CD14-positive monocyte (primary cell): ENCODE results near the gene CDK18. TPM values are rescaled to one million over a fixed set of nuclear protein-coding genes. Genes with fewer than 3 reads are reported as not detected.

Source experiments
- DNase-seq, 3 donors: peaks; one replicate each; pipeline ENCODE4 v3.0.0-alpha.2; 2011 to 2022
- H2AFZ ChIP-seq: 2 replicates; pipeline ENCODE4 v1.6.0; 2012; ENCODE audit warnings: mild to moderate bottlenecking, low read depth, low read length, inconsistent platforms; ENCODE audit not compliant: insufficient read depth, poor library complexity, severe bottlenecking
- H3K27ac ChIP-seq, 2 donors: 1 replicate in 1 of 2; 2 replicates in 1 of 2; pipeline ENCODE4 v1.5.1; 2012 to 2013; ENCODE audit warnings: low read length in 2 of 2, control low read depth in 1 of 2, inconsistent platforms in 1 of 2, low read depth in 1 of 2, mild to moderate bottlenecking in 1 of 2
- H3K27me3 ChIP-seq, 2 donors: one replicate each; pipeline versions ENCODE4 v1.6.0 to v1.6.1; 2011 to 2013; ENCODE audit warnings: low read length in 2 of 2; ENCODE audit not compliant: control insufficient read depth in 2 of 2, insufficient read depth in 2 of 2
- H3K36me3 ChIP-seq, 2 donors: replicated peaks in 1 of 2; 1 replicate in 1 of 2; 2 replicates in 1 of 2; pipeline versions ENCODE4 v1.5.1 to v1.6.1; 2012 to 2013; ENCODE audit warnings: low read length in 2 of 2, control low read depth in 1 of 2, inconsistent platforms in 1 of 2, mild to moderate bottlenecking in 1 of 2; ENCODE audit not compliant: insufficient read depth in 2 of 2, control insufficient read depth in 1 of 2
- H3K4me1 ChIP-seq, 2 donors: 1 replicate in 1 of 2; 2 replicates in 1 of 2; pipeline versions ENCODE4 v1.5.1 to v1.6.1; 2012 to 2013; ENCODE audit warnings: low read length in 2 of 2, control low read depth in 1 of 2, inconsistent platforms in 1 of 2, mild to moderate bottlenecking in 1 of 2, moderate library complexity in 1 of 2; ENCODE audit not compliant: insufficient read depth in 2 of 2, control insufficient read depth in 1 of 2
- H3K4me2 ChIP-seq: replicated peaks from 2 replicates; pipeline ENCODE3; 2012; ENCODE audit warnings: low read length, moderate library complexity, mild to moderate bottlenecking; ENCODE audit not compliant: poor library complexity, severe bottlenecking; ENCODE audit errors: extremely low read depth
- H3K4me3 ChIP-seq, 3 experiments: fragments of 200-600 bp in 1 of 3; sonication (generic) in 1 of 3; replicated peaks in 1 of 3; 1 replicate in 2 of 3; 2 replicates in 1 of 3; pipeline ENCODE4 v1.5.1; 2011 to 2013; ENCODE audit warnings: low read length in 3 of 3, mild to moderate bottlenecking in 3 of 3, control low read depth in 2 of 3, low read depth in 2 of 3, inconsistent platforms in 1 of 3, moderate library complexity in 1 of 3
- H3K79me2 ChIP-seq: 2 replicates; pipeline ENCODE4 v1.6.0; 2012; ENCODE audit warnings: mild to moderate bottlenecking, control low read depth, inconsistent platforms, low read length, moderate library complexity; ENCODE audit not compliant: insufficient read depth
- H3K9ac ChIP-seq: 2 replicates; pipeline ENCODE4 v1.6.0; 2017; ENCODE audit warnings: low read length, mild to moderate bottlenecking; ENCODE audit not compliant: insufficient read depth, poor library complexity, severe bottlenecking
- H3K9me3 ChIP-seq, 2 donors: replicated peaks in 1 of 2; 1 replicate in 1 of 2; 2 replicates in 1 of 2; pipeline versions ENCODE4 v1.5.1 to v1.6.1; 2012 to 2013; ENCODE audit warnings: low read length in 2 of 2, control low read depth in 1 of 2; ENCODE audit not compliant: control insufficient read depth in 1 of 2, insufficient read depth in 1 of 2
- H4K20me1 ChIP-seq: 2 replicates; pipeline ENCODE4 v1.6.0; 2012; ENCODE audit warnings: mild to moderate bottlenecking, low read length, control low read depth, moderate library complexity; ENCODE audit not compliant: insufficient read depth
- H3K27ac Mint-ChIP-seq, 7 donors: one replicate each; pipeline ENCODE4 v1.8.0; 2020; ENCODE audit warnings: mild to moderate bottlenecking in 7 of 7, mixed read lengths in 7 of 7, moderate library complexity in 6 of 7, inconsistent platforms in 2 of 7
- H3K27me3 Mint-ChIP-seq, 3 donors: one replicate each; pipeline ENCODE4 v1.8.0; 2021 to 2022; ENCODE audit warnings: low read depth in 3 of 3, mild to moderate bottlenecking in 3 of 3, mixed read lengths in 3 of 3, moderate library complexity in 3 of 3, inconsistent platforms in 1 of 3
- H3K36me3 Mint-ChIP-seq, 2 donors: one replicate each; pipeline ENCODE4 v1.8.0; 2020; ENCODE audit warnings: mixed read lengths in 2 of 2, inconsistent platforms in 1 of 2, mild to moderate bottlenecking in 1 of 2
- H3K4me1 Mint-ChIP-seq: one replicate; pipeline ENCODE4 v1.8.0; 2020; ENCODE audit warnings: mild to moderate bottlenecking, mixed read lengths
- H3K4me3 Mint-ChIP-seq, 2 donors: one replicate each; pipeline ENCODE4 v1.8.0; 2020; ENCODE audit warnings: mild to moderate bottlenecking in 2 of 2, mixed read lengths in 2 of 2, moderate library complexity in 1 of 2
- H3K9me3 Mint-ChIP-seq, 7 donors: one replicate each; pipeline ENCODE4 v1.8.0; 2020 to 2022; ENCODE audit warnings: mixed read lengths in 7 of 7, mild to moderate bottlenecking in 6 of 7, moderate library complexity in 6 of 7, inconsistent platforms in 2 of 7
- WGBS: methylation state at CpG from one replicate; pipeline ENCODE4 v1.1.5; 2013; ENCODE audit warnings: missing lambda C conversion rate; ENCODE audit not compliant: insufficient coverage; 5-methylcytosine and 5-hydroxymethylcytosine counted together
- intact Hi-C, 2 donors: fragments of 100-400 bp; cut with micrococcal nuclease; formaldehyde crosslinking; loops; one replicate each; pipeline versions ENCODE4 v1.15.0 to v1.15.1; 2023
- polyA plus RNA-seq, 3 donors: library from polyadenylated mRNA; depleted of rRNA in 1 of 3; unstranded in 2 of 3; stranded (reverse) in 1 of 3; fragments of 300-500 nt in 2 of 3; fragments of >200 nt in 1 of 3; fragmentation: Illumina TruSeq in 2 of 3; gene quantifications; 1 replicate in 2 of 3; 2 replicates in 1 of 3; pipeline ENCODE4 v1.2.3, GENCODE V29; 2012 to 2021
- TF ChIP-seq, protein P1 (sequence below): fragments of 200-600 bp; IDR thresholded peaks from one replicate; pipeline ENCODE4 v1.8.0; 2022; ENCODE audit warnings: antibody characterized with exemption, mild to moderate bottlenecking

CDK18 gene
- polyA plus RNA-seq, 3 donors, result 0.48 to 4.4 (median 0.66) TPM

DNA sequence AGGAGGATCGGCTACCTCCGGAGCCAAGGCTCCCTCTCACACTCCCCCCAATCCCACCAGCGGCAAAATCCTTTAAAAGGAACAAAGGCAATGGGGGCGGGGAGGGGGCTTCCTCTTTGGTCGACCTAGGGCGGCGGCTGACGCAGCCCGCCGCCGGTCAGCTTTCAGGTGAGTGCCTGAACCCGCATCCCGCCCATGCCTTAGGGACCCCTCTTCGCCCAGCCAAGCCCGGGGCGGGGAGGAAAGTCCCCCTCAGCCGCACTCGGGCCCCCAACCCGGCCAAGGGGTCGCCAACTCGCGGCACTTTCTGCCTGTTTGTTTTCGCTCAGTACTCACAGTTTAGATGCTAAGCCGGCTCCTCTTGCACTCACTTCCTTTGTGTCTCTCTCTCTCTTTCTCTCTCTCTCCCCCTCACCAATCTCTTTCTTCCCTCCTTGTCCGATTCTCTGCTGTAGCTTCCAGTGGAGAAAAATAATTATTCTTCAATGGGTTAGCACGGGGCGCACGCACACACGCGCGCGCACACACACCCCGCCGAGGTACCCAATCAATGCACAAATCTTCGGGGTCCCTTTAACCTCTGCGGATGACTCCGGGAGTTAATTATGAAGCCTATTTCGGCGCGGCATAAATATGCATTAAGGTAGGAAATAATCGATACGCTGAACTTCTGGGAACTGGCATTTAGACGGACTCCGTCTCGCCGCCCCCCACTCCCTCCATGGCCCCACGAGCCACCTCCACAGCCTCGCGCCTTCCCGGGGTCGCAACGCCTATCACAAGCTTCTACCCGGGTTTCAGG lies 48.7 kb upstream of the CDK18 start, which contains the start of gene BLACAT1:
BLACAT1 (minus strand) TSS at position 465 of the 802 bp plus-strand sequence.
- no peak for DNase-seq

DNA sequence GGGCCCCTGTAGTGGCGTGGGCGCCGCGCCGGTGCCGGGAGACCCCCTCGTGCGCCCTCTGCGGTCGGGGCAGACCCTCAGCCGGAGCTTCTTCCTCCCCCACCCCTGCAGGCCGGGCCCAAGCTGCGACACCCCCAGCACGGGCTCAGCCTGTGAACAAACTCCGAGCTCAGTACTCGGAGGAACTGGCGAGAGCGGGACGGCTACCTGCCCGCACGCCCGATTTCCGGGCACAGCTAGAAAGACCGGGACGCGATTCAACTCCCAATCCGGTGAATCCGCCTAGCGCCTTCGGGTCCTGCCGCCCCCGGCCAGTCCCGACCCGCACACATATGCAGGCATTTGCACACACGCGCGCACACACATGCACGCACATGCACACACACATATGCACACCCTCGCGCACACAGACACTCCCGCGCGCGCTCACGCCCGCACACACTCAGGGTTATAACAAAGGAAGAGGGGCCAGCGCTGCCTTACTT lies 48.0 kb upstream of the CDK18 start:
- H3K4me3 Mint-ChIP-seq, result peak overlapping the region in 1 of 2 donors; percentile 69
- peaks cover 0 to 18% of the 10 kb centered on the region in 2 donors for H3K9me3 ChIP-seq
- peaks cover 6% of the 10 kb centered on the region for H3K4me1 Mint-ChIP-seq
- H3K79me2 ChIP-seq, result no peaks in the 10 kb centered on the region
- no peak overlapping the region for H3K9ac ChIP-seq
- peaks cover 57 to 88% of the 10 kb centered on the region in 2 donors for H3K27me3 ChIP-seq
- DNase-seq, result no peak
- TF ChIP-seq, protein P1, sequence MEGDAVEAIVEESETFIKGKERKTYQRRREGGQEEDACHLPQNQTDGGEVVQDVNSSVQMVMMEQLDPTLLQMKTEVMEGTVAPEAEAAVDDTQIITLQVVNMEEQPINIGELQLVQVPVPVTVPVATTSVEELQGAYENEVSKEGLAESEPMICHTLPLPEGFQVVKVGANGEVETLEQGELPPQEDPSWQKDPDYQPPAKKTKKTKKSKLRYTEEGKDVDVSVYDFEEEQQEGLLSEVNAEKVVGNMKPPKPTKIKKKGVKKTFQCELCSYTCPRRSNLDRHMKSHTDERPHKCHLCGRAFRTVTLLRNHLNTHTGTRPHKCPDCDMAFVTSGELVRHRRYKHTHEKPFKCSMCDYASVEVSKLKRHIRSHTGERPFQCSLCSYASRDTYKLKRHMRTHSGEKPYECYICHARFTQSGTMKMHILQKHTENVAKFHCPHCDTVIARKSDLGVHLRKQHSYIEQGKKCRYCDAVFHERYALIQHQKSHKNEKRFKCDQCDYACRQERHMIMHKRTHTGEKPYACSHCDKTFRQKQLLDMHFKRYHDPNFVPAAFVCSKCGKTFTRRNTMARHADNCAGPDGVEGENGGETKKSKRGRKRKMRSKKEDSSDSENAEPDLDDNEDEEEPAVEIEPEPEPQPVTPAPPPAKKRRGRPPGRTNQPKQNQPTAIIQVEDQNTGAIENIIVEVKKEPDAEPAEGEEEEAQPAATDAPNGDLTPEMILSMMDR, result no peak
- no peak overlapping the region for H3K27ac Mint-ChIP-seq
- no peak overlapping the region for H2AFZ ChIP-seq
- 2% methylated on average over 47 of the region's 47 CpGs for WGBS
- intact Hi-C loops, result no loop called here
- no peaks in the 10 kb centered on the region for H3K36me3 Mint-ChIP-seq
- no peak overlapping the region for H3K4me3 ChIP-seq
- peak overlapping the region; percentile 22 for H3K4me2 ChIP-seq
- peaks cover 79 to 90% (median 79%) of the 10 kb centered on the region in 3 donors for H3K27me3 Mint-ChIP-seq
- peaks cover 0 to 8% of the 10 kb centered on the region in 2 donors for H3K4me1 ChIP-seq
- no peak overlapping the region for H3K27ac ChIP-seq
- peaks cover 0 to 17% (median 2%) of the 10 kb centered on the region in 7 donors for H3K9me3 Mint-ChIP-seq
- H4K20me1 ChIP-seq, result no peaks in the 10 kb centered on the region
- H3K36me3 ChIP-seq, result no peaks in the 10 kb centered on the region

More for the DNA sequence above, 48.7 kb upstream of the CDK18 start, which contains the start of gene BLACAT1:
- Histone ChIP-seq H4K20me1 (no peaks in the 10 kb centered on the region), H3K79me2 (no peaks in the 10 kb centered on the region), H3K4me1 (peaks cover 0 to 8% of the 10 kb centered on the region in 2 donors), H3K9me3 (peaks cover 0 to 18% of the 10 kb centered on the region in 2 donors), H3K36me3 (no peaks in the 10 kb centered on the region), H3K4me2 (peak within 1 kb of the TSS; percentile 22), H3K4me3 (no peak within 1 kb of the TSS), H3K27me3 (peaks cover 53 to 90% of the 10 kb centered on the region in 2 donors), H3K27ac (no peak within 1 kb of the TSS), H2AFZ (no peak within 1 kb of the TSS), H3K9ac (no peak within 1 kb of the TSS)
- intact Hi-C loops, result no loop called here
- TF ChIP-seq, protein P1, result no peak
- H3K9me3 Mint-ChIP-seq, result peaks cover 0 to 17% (median 2%) of the 10 kb centered on the region in 7 donors
- H3K27me3 Mint-ChIP-seq, result peaks cover 80 to 92% (median 81%) of the 10 kb centered on the region in 3 donors
- no peak within 1 kb of the TSS for H3K27ac Mint-ChIP-seq
- H3K4me1 Mint-ChIP-seq, result peaks cover 6% of the 10 kb centered on the region
- 3% methylated on average over 48 of the region's 53 CpGs for WGBS
- H3K4me3 Mint-ChIP-seq, result peak within 1 kb of the TSS in 1 of 2 donors; percentile 74
- H3K36me3 Mint-ChIP-seq, result no peaks in the 10 kb centered on the region
